Hepatocyte (in vitro differentiated cells): ENCODE measurements around the gene MPLKIP. TPM values are rescaled to one million over a fixed set of nuclear protein-coding genes. Genes with fewer than 3 reads are reported as not detected.
"Not testable (repeated sequence)": the region's sequence is repeated elsewhere in the genome, so short reads cannot be mapped to it uniquely, and the experiment has no call there.

Experiments used
- DNase-seq: peaks from one replicate; pipeline ENCODE4 v3.0.0-alpha.2; 2016; ENCODE audit warnings: low spot score
- H2AFZ ChIP-seq: fragments of 200-600 bp; sonication (generic); 2 replicates; pipeline ENCODE4 v1.6.0; 2016; ENCODE audit warnings: antibody characterized with exemption, mild to moderate bottlenecking
- H3K27ac ChIP-seq: fragments of 200-600 bp; sonication (generic); 2 replicates; pipeline ENCODE4 v1.5.1; 2016; ENCODE audit warnings: mild to moderate bottlenecking
- H3K27me3 ChIP-seq: fragments of 200-600 bp; sonication (generic); 2 replicates; pipeline ENCODE4 v1.6.1; 2016
- H3K36me3 ChIP-seq: fragments of 200-600 bp; sonication (generic); replicated peaks from 2 replicates; pipeline ENCODE4 v1.5.1; 2016; ENCODE audit warnings: low read depth; ENCODE audit not compliant: insufficient read depth
- H3K4me1 ChIP-seq: fragments of 200-600 bp; sonication (generic); 2 replicates; pipeline ENCODE4 v1.5.1; 2016; ENCODE audit warnings: mild to moderate bottlenecking, moderate library complexity; ENCODE audit not compliant: insufficient read depth
- H3K4me2 ChIP-seq: fragments of 200-600 bp; sonication (generic); 2 replicates; pipeline ENCODE4 v1.6.0; 2016
- H3K4me3 ChIP-seq: fragments of 200-600 bp; sonication (generic); 2 replicates; pipeline ENCODE4 v1.5.1; 2016; ENCODE audit warnings: mild to moderate bottlenecking
- H3K79me2 ChIP-seq: fragments of 200-600 bp; sonication (generic); 2 replicates; pipeline ENCODE4 v1.6.0; 2017; ENCODE audit warnings: mild to moderate bottlenecking
- H3K9me2 ChIP-seq: fragments of 200-600 bp; sonication (generic); replicated peaks from 2 replicates; pipeline ENCODE4 v1.6.0; 2017; ENCODE audit warnings: mild to moderate bottlenecking; ENCODE audit not compliant: insufficient read depth
- H3K9me3 ChIP-seq: fragments of 200-600 bp; sonication (generic); 2 replicates; pipeline ENCODE4 v1.5.1; 2016; ENCODE audit warnings: low read depth, mild to moderate bottlenecking
- H4K20me1 ChIP-seq: fragments of 200-600 bp; sonication (generic); 2 replicates; pipeline ENCODE4 v1.6.0; 2016; ENCODE audit warnings: mild to moderate bottlenecking; ENCODE audit not compliant: insufficient read depth, poor library complexity, severe bottlenecking
- CTCF ChIP-seq: fragments of 200-600 bp; sonication (generic); IDR thresholded peaks from 2 replicates; pipeline ENCODE4 v1.5.1; 2016; ENCODE audit warnings: antibody characterized with exemption, mild to moderate bottlenecking; ENCODE audit not compliant: poor library complexity
- EZH2 ChIP-seq: fragments of 200-600 bp; sonication (generic); IDR thresholded peaks from 2 replicates; pipeline ENCODE4 v1.6.1; 2016; ENCODE audit warnings: antibody characterized with exemption, mild to moderate bottlenecking, borderline replicate concordance
- EZH2phosphoT487 ChIP-seq: fragments of 200-600 bp; sonication (generic); IDR thresholded peaks from one replicate; pipeline ENCODE4 v1.6.1; 2018; ENCODE audit warnings: antibody characterized with exemption, mild to moderate bottlenecking, low read depth, moderate library complexity; ENCODE audit not compliant: unreplicated experiment, severe bottlenecking
- WGBS: methylation state at CpG from one replicate; pipeline ENCODE4 v1.1.6; 2016; ENCODE audit warnings: low lambda C conversion rate; ENCODE audit errors: missing lambda C conversion rate; 5-methylcytosine and 5-hydroxymethylcytosine counted together
- polyA plus RNA-seq: library from polyadenylated mRNA; unstranded; fragments of >200 nt; fragmentation: Nextera tagmentation; extraction: Ambion mirVana; gene quantifications from 2 replicates; pipeline ENCODE4 v1.2.1, GENCODE V29; 2016
- total RNA-seq: library from RNA; depleted of rRNA; stranded (reverse); fragments of >200 nt; gene quantifications from 2 replicates; pipeline ENCODE4 v1.2.3, GENCODE V29; 2014

The MPLKIP gene
- total and polyA plus RNA-seq, 2 experiments from 2014 or later, result 42.5 to 70.9 TPM

- H3K27me3 ChIP-seq, result no peaks in the 10 kb centered on the region
- no peaks in the 10 kb centered on the region for H3K9me3 ChIP-seq
- peak overlapping the region; percentile 97 for H3K4me2 ChIP-seq
- H3K4me1 ChIP-seq, result peaks cover 6% of the 10 kb centered on the region
- no peak for TF ChIP-seq CTCF
- TF ChIP-seq EZH2, result no peak
- no peak for TF ChIP-seq EZH2phosphoT487
- peak; percentile 34 for DNase-seq
- H3K4me3 ChIP-seq, result peak overlapping the region; percentile 95
- WGBS, result 1% methylated on average over 29 of the region's 36 CpGs
- no peaks in the 10 kb centered on the region for H3K36me3 ChIP-seq
- H3K79me2 ChIP-seq, result peaks cover 56% of the 10 kb centered on the region
- H3K9me2 ChIP-seq, result no peaks in the 10 kb centered on the region
- H3K27ac ChIP-seq, result peak overlapping the region; percentile 97
- peaks cover 14% of the 10 kb centered on the region for H4K20me1 ChIP-seq
- peak overlapping the region; percentile 93 for H2AFZ ChIP-seq
Measured at GRCh38 chr7:40133561-40134427, 628 bp downstream of the MPLKIP start.

GRCh38 chr7:40122940-40123254, 11.5 kb downstream of the MPLKIP start:
- Histone ChIP-seq H3K79me2 (peaks cover 26% of the 10 kb centered on the region), H3K9me2 (no peaks in the 10 kb centered on the region), H3K9me3 (no peaks in the 10 kb centered on the region), H3K36me3 (no peaks in the 10 kb centered on the region), H3K27me3 (no peaks in the 10 kb centered on the region), H2AFZ (no peak overlapping the region), H3K4me3 (no peak overlapping the region), H3K27ac (no peak overlapping the region), H4K20me1 (no peaks in the 10 kb centered on the region), H3K4me2 (no peak overlapping the region), H3K4me1 (no peaks in the 10 kb centered on the region)
- TF ChIP-seq CTCF (no peak), EZH2 (no peak)
- 96% methylated on average over 2 of the region's 2 CpGs for WGBS
- no peak for DNase-seq

GRCh38 chr7:40122100-40122939, 12.1 kb downstream of the MPLKIP start:
- not testable (repeated sequence) for H3K36me3 ChIP-seq, H3K9me3 ChIP-seq, H3K27ac ChIP-seq, H3K4me3 ChIP-seq, H4K20me1 ChIP-seq, DNase-seq, H3K4me2 ChIP-seq, H3K4me1 ChIP-seq, H3K27me3 ChIP-seq, H2AFZ ChIP-seq, H3K9me2 ChIP-seq
- WGBS, result 87% methylated on average over 14 of the region's 14 CpGs
- peaks cover 21% of the 10 kb centered on the region for H3K79me2 ChIP-seq

- H3K27ac ChIP-seq, result no peak overlapping the region
- H3K27me3 ChIP-seq, result no peaks in the 10 kb centered on the region
- 73% methylated on average over 5 of the region's 5 CpGs for WGBS
- H3K4me2 ChIP-seq, result no peak overlapping the region
- no peaks in the 10 kb centered on the region for H3K36me3 ChIP-seq
- no peak overlapping the region for H2AFZ ChIP-seq
- DNase-seq, result no peak
- no peaks in the 10 kb centered on the region for H3K9me3 ChIP-seq
- peaks cover 4% of the 10 kb centered on the region for H3K79me2 ChIP-seq
- no peaks in the 10 kb centered on the region for H4K20me1 ChIP-seq
- TF ChIP-seq EZH2, result no peak
- no peak for TF ChIP-seq EZH2phosphoT487
- TF ChIP-seq CTCF, result no peak
- no peak overlapping the region for H3K4me3 ChIP-seq
- no peaks in the 10 kb centered on the region for H3K4me1 ChIP-seq
- H3K9me2 ChIP-seq, result no peaks in the 10 kb centered on the region
Measured at GRCh38 chr7:40120020-40120419, 14.4 kb downstream of the MPLKIP start.

- not testable (repeated sequence) for H3K9me3 ChIP-seq
Measured at GRCh38 chr7:40118201-40118600, 16.2 kb downstream of the MPLKIP start.

More at GRCh38 chr7:40118201-40118600, 16.2 kb downstream of the MPLKIP start:
- WGBS, result 95% methylated on average over 7 of the region's 7 CpGs
- H3K36me3 ChIP-seq, H3K9me2 ChIP-seq, H3K79me2 ChIP-seq, H3K4me1 ChIP-seq, H2AFZ ChIP-seq, DNase-seq, H3K4me3 ChIP-seq, H3K27ac ChIP-seq, H3K27me3 ChIP-seq, H4K20me1 ChIP-seq, H3K4me2 ChIP-seq: not testable (repeated sequence)
